Lower leg skin (tissue), 4 donors: Measurements from ENCODE around the gene WNT8B. TPM values are rescaled to one million over a fixed set of nuclear protein-coding genes. Genes with fewer than 3 reads are reported as not detected.
A peak's percentile ranks its signal among the peaks of the same experiment; 100 is the strongest.

Source experiments
- DNase-seq, 2 donors: peaks; one replicate each; pipeline ENCODE4 v3.0.0-alpha.2; 2019; ENCODE audit warnings: low spot score in 2 of 2
- H3K4me3 ChIP-seq: fragments of 200-600 bp; sonication (generic); 2 replicates; pipeline ENCODE4 v1.5.1; 2017; ENCODE audit warnings: mild to moderate bottlenecking, low read depth; ENCODE audit not compliant: poor library complexity, severe bottlenecking
- POLR2A ChIP-seq, 2 donors: fragments of 450-650 bp; IDR thresholded peaks; one replicate each; pipeline ENCODE4 v1.6.1; 2016 to 2017; ENCODE audit warnings: antibody characterized with exemption in 2 of 2, mild to moderate bottlenecking in 1 of 2, moderate library complexity in 1 of 2
- WGBS, 2 donors: methylation state at CpG; one replicate each; pipeline ENCODE4 v1.1.5; 2018; 5-methylcytosine and 5-hydroxymethylcytosine counted together
- intact Hi-C: fragments of 100-400 bp; cut with DNase I; formaldehyde crosslinking; loops from one replicate; pipeline ENCODE4 v1.15.0; 2023; ENCODE audit warnings: low total_unique reads
- total RNA-seq, 4 donors: library from RNA; depleted of rRNA; stranded (reverse); fragments of >200 nt; gene quantifications; one replicate each; pipeline ENCODE4 v1.1.0, GENCODE V29; 2016
- TF ChIP-seq, protein P1 (sequence below), 3 donors: fragments of 450-650 bp; IDR thresholded peaks; one replicate each; pipeline ENCODE4 v1.5.1; 2016; ENCODE audit warnings: antibody characterized with exemption in 3 of 3, mild to moderate bottlenecking in 3 of 3, moderate library complexity in 2 of 3

The WNT8B gene
- total RNA-seq, 4 donors from 2014 or later, result 0.42 TPM; not detected in 3

DNA sequence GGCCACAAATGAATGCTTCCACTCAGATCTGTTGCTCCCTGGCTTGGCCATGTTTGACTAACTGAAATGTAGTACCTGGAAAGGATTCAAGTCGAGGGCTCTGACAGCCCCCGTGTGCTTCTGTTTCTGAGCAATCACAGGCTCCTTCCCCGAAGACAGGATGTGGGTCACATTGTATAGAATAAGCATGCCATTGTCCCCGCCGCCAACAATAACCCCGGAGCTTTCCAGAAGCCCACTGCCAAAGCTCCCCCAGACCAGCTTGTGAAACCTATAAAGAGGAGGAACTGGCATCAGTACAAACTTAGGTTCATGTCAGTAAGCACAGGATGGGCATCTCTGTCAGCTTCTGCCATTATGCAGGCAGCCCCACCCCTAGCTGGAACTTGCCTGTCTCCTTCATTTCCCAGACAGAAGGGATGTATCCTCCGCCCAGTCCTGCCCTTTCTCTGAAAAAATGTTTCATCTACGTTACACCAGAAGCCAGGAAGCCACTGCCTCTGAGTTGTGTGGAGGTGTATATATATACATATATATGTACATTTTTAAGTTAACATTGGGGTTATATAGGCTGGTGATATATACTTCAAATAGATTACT, 46.5 kb downstream of the WNT8B start:
- no peak for DNase-seq
- WGBS, 2 donors, result 66 to 69% methylated on average over 8 of the region's 8 CpGs
- H3K4me3 ChIP-seq, result no peak overlapping the region
- TF ChIP-seq, protein P1, sequence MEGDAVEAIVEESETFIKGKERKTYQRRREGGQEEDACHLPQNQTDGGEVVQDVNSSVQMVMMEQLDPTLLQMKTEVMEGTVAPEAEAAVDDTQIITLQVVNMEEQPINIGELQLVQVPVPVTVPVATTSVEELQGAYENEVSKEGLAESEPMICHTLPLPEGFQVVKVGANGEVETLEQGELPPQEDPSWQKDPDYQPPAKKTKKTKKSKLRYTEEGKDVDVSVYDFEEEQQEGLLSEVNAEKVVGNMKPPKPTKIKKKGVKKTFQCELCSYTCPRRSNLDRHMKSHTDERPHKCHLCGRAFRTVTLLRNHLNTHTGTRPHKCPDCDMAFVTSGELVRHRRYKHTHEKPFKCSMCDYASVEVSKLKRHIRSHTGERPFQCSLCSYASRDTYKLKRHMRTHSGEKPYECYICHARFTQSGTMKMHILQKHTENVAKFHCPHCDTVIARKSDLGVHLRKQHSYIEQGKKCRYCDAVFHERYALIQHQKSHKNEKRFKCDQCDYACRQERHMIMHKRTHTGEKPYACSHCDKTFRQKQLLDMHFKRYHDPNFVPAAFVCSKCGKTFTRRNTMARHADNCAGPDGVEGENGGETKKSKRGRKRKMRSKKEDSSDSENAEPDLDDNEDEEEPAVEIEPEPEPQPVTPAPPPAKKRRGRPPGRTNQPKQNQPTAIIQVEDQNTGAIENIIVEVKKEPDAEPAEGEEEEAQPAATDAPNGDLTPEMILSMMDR (IDR thresholded peaks at IDR 0.05), result no peak
- TF ChIP-seq POLR2A (IDR thresholded peaks at IDR 0.05), result no peak
- intact Hi-C loops, result no loop called here

DNA sequence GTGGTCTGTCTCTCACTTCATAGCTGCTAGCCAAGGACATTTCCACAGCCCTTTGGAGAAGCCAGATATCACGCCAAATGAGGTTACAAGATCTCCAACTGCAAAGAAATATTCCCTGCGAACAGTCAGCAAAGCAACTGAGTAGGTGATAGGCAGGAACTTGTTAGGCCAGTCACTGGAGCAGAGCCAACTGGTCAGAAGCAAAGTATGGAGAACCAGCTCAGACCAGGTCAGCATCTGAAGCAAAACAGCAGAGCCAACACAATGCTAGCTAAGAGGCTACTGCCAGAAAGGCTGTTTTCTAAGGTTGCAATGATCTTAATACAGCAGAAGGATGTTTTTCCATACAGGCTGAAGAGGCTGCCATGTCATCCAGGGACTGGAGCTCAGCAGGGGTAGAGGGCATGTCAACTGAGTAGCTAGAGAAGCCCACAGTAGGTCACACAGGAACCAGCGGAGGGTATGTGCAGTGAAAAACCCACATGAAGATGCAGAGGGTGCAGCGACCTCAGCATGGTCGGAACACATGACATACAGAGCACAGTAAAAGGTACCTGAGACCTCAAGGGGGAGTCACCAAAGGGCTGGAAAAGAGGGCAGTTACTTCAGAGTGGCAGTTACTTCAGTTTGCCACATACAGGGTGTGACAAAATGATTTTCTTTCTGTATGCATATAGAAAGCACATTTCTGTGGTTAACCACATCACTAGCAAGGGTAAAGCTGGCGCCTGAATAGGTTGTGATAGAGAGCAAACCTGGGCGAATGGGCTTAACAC, 47.9 kb downstream of the WNT8B start:
- intact Hi-C loops, result loop anchor here (10.0 kb wide), 1 partner anchor 66 kb away; no protein-coding TSS in a partner anchor
- no peak for TF ChIP-seq POLR2A (IDR thresholded peaks at IDR 0.05)
- TF ChIP-seq, protein P1 (IDR thresholded peaks at IDR 0.05), result no peak
- WGBS, 2 donors, result 84 to 85% methylated on average over 7 of the region's 7 CpGs
- no peak overlapping the region for H3K4me3 ChIP-seq
- no peak for DNase-seq

DNA sequence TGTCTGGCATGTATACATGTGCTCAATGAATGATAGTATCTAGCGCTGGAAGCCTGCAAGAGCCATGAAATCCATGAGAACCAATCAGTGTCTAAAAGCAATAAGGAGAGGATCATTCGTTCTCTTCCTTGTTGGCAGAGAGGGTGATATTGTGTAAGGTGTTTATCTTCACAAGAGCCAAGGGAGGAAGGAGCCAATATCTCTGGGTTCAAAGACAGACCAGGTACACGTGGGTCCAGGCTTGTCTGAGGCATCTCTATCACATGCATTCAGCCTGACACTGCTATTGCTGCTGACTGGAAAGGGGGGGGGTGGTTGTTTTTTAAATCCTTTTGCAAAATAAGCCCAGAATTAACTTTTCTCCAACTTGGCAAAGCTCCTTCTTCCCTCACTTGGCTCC, 52.8 kb downstream of the WNT8B start:
- WGBS, 2 donors, result 66 to 70% methylated on average over 3 of the region's 3 CpGs
- intact Hi-C loops, result loop anchor here (5.0 to 10.0 kb wide), 2 partner anchors 71 to 168 kb away; partner anchors contain the start of gene SCD
- no peak overlapping the region for H3K4me3 ChIP-seq

DNA sequence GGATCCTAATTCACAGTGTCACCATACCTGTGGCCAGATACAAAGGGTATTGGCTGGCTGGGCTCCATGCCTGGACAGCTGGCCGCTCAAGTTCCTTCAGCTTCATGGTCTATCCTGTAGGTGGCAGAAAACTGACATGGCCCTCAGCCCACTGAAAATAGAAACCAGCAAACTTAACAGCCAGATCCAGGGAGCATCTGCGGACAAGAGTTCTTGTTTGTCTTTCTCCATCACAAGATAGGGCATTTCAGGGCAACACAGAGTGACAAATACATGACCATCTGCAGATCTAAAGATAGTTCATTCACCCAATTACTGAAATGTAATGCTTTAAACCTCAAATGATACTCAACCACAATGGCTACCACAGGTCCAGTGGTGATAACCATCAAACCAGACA, 54.0 kb downstream of the WNT8B start:
- no peak overlapping the region for H3K4me3 ChIP-seq
- intact Hi-C loops, result loop anchor here (5.0 to 10.0 kb wide), 2 partner anchors 72 to 170 kb away; partner anchors contain the start of gene SCD
- peak in 1 of 2 donors; percentile 39 for DNase-seq
- 94 to 96% methylated on average over 2 of the region's 2 CpGs for WGBS, 2 donors
- TF ChIP-seq, protein P1 (IDR thresholded peaks at IDR 0.05), result no peak
- TF ChIP-seq POLR2A (IDR thresholded peaks at IDR 0.05), result no peak

More for the DNA sequence above, 52.8 kb downstream of the WNT8B start:
- TF ChIP-seq, protein P1 (IDR thresholded peaks at IDR 0.05), result no peak
- no peak for TF ChIP-seq POLR2A (IDR thresholded peaks at IDR 0.05)
- DNase-seq, result no peak

DNA sequence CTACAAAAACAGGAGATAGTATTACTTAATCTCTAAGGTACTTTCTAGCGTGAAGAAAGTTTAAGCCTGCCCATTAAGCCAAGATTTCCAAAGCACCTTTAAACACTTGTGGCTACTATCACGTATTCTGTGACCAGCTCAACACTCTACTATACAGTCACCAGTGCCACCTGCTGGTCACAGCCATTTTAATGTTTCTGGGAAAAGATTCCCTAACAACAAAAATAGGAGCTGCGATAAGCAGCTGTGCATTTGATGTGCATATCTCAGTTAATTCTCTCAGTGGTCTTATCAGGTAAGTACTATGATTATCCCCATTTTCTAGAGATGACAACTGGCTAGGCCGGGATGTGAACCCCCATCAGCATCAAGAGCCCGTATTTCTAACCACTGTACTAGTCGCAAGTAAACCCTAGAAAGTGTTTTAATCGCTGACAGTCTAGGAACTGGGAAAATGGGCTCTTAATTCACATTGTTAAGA, 56.0 kb downstream of the WNT8B start:
- H3K4me3 ChIP-seq, result no peak overlapping the region
- intact Hi-C loops, result loop anchor here (5.0 to 10.0 kb wide), 2 partner anchors 74 to 172 kb away; partner anchors contain the start of gene SCD
- peak in 1 of 2 donors; percentile 65 for DNase-seq
- WGBS, 2 donors, result 19 to 20% methylated on average over 7 of the region's 7 CpGs
- TF ChIP-seq, protein P1 (IDR thresholded peaks at IDR 0.05), result peak in 1 of 3 donors; percentile 27
- TF ChIP-seq POLR2A (IDR thresholded peaks at IDR 0.05), result no peak
